GM21367 (cell line): Measurements from ENCODE around the gene AXIN1.

Source experiments
- ATAC-seq: cut with Tn5 transposase; IDR thresholded peaks from one replicate; pipeline ENCODE4 v1.9.1; 2021; ENCODE audit not compliant: unreplicated experiment

The AXIN1 gene

DNA sequence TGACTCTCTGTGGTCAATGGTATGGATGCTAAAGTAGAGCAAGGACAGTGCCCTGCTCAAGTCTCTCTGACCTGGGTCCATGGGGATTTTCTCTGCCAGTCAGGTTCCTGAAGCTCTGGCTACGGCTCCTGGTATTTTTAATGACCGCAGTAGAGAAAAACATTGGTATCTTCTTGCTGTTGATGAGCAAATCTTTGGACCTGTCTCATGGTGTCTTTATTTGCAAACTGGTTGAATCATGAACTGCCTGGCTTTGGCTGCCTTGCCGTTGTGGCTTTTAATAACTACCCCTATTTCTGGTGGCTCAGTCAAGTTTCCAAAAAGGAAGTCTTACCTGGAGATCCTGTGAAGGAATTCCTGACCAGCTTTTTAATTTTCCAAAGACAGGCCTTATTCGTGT lies 109.2 kb downstream of the AXIN1 start:
- ATAC-seq: no peak

DNA sequence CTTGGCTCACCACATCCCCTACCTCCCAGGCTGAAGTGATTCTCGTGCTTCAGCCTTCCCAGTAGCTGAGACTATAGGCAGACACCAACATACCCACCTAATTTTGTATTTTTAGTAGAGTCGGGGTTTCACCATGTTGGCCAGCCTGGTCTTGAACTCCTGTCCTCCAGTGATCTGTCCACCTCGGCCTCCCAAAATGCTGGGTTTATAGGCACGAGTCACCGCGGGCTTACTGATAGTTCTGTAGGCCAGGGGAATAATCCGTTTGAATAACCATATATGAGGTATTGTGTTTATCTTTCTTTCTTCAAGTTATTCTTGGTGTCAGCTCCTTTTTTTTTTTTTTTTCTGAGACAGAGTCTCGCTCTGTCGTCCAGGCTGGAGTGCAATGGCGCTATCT lies 110.2 kb downstream of the AXIN1 start:
- ATAC-seq: no peak

DNA sequence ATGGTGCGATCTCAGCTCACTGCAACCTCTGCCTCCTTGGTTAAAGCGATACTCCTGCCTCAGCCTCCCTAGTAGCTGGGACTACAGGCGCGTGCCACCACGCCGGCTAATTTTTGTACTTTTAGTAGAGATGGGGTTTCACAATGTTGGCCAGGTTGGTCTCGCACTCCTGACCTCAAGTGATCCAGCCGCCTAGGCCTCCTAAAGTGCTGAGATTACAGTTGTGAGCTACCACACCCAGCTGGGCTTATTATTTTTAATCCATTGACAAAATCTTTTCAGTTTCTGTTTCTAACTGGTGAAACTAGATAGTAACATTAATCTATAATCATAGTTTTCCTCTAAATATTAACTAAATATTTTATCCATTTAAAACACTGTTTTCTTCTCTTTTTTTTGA lies 112.0 kb downstream of the AXIN1 start:
- ATAC-seq: no peak

DNA sequence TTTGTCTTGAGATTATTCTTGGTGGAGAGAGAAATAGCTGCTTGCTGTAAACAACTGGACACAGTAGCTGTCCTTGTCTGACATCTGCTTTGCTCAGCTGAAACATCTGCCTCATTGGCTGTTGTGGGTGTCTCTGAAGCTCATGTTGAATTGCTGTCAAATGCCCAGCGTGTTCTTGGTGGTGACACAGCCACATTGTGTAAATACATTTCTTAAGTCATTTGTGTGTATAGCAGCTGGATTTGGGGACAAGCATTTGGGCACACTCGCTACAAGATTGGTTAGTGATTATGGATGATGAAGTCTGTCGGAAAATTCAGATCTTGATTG lies 112.6 kb downstream of the AXIN1 start:
- no peak for ATAC-seq
